ENCODE data around the gene FANCF.

FANCF gene

DNA sequence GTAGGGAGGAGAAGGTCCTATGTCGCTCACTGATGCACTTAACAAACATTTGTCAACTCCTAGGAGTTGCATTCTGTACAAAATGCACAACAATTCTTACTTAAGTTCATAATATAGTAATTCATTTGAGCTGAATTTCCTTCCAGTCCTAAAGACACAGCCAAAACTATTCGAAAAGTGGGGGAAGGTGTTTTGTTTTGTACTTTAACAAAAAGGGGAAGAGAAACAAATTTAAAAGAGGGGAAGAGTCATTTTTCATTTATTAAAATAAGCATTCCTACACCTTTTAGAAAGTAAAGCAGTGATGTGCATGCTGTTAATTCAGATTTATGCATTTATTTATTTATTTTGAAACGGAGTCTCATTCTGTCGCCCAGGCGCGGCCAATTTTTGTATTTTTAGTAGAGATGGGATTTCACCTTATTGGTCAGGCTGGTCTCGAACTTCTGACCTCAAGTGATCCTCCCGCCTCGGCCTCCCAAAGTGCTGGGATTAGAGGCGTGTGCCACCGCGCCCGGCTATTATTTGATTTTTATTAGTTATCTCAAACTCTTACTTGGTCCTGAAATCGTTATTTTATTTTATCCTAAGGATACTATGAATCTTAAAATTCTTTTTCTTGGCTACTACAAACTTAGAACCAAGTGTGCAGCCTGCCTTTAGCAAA is 1.1 kb upstream of the FANCF start:
- POLR2A ChIA-PET: no interaction called here
- no peak for DNase-seq (ENCODE audit: extremely low spot score)
- no peak for TF ChIP-seq FOXK2 (IDR thresholded peaks at IDR 0.05)
- TF ChIP-seq ARNT (IDR thresholded peaks at IDR 0.05): no peak
- TF ChIP-seq HDGF (IDR thresholded peaks at IDR 0.05; ENCODE audit: borderline replicate concordance): no peak
- TF ChIP-seq BHLHE40 (IDR thresholded peaks at IDR 0.05; ENCODE audit: borderline replicate concordance): no peak
- TF ChIP-seq NFRKB (IDR thresholded peaks at IDR 0.05): no peak
- no peak for TF ChIP-seq SUZ12 (IDR thresholded peaks at IDR 0.05)
- TF ChIP-seq SP1 (IDR thresholded peaks at IDR 0.05): no peak
- TF ChIP-seq ELF4 (IDR thresholded peaks at IDR 0.05): no peak
- no peak for TF ChIP-seq LEF1 (IDR thresholded peaks at IDR 0.05; ENCODE audit: borderline replicate concordance)
- CTCF ChIA-PET: no interaction called here

- CTCF ChIA-PET: no interaction called here
- TF ChIP-seq BHLHE40 (IDR thresholded peaks at IDR 0.05; ENCODE audit: borderline replicate concordance) (no peak), ZNF384 (IDR thresholded peaks at IDR 0.05) (no peak), FOXK2 (IDR thresholded peaks at IDR 0.05) (no peak), FOXM1 (IDR thresholded peaks at IDR 0.05; ENCODE audit: borderline replicate concordance) (no peak), CTBP1 (IDR thresholded peaks at IDR 0.05; ENCODE audit: borderline replicate concordance) (no peak), HDGF (IDR thresholded peaks at IDR 0.05; ENCODE audit: borderline replicate concordance) (no peak), ARNT (IDR thresholded peaks at IDR 0.05) (no peak), LEF1 (IDR thresholded peaks at IDR 0.05; ENCODE audit: borderline replicate concordance) (no peak), NFRKB (IDR thresholded peaks at IDR 0.05) (no peak), L3MBTL2 (conservative IDR thresholded peaks at IDR 0.05) (no peak), FOXA1 (IDR thresholded peaks at IDR 0.05) (no peak), TARDBP (IDR thresholded peaks at IDR 0.05) (no peak), SUZ12 (IDR thresholded peaks at IDR 0.05) (no peak)
- POLR2A ChIA-PET: interaction anchor here (1.2 kb wide), 1 partner anchor 204 kb away, joined by 3 read pairs; no protein-coding TSS in a partner anchor
- DNase-seq (ENCODE audit: extremely low spot score): no peak
Observed at GRCh38 chr11:22624742-22625447, 728 bp downstream of the FANCF start.

DNA sequence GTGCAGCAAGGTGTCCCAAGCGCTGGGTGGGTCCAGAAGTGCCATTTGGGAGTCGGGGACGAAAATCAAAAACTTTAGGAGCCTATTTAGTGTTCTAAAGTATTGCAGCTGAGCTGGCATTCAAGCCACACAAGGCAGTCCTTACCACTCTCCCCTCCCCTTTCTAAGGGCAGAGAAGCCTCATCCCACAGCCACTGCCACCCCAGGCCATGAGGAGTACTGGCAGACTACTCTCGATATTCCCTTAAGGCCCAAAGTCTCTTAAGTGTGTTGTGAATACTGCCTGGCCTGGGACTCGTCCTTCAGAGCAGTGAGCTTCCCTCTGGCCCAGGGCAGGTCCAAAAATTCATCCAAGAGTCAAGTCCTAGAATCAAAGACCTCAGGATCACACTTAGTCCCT is 7.8 kb downstream of the FANCF start:
- CTCF ChIA-PET: no interaction called here
- POLR2A ChIA-PET: no interaction called here
- TF ChIP-seq NFRKB (IDR thresholded peaks at IDR 0.05) (no peak), BHLHE40 (IDR thresholded peaks at IDR 0.05; ENCODE audit: borderline replicate concordance) (no peak), SP1 (IDR thresholded peaks at IDR 0.05) (no peak), L3MBTL2 (conservative IDR thresholded peaks at IDR 0.05) (no peak), HDGF (IDR thresholded peaks at IDR 0.05; ENCODE audit: borderline replicate concordance) (no peak), TARDBP (IDR thresholded peaks at IDR 0.05) (no peak), ARNT (IDR thresholded peaks at IDR 0.05) (no peak), FOXA1 (IDR thresholded peaks at IDR 0.05) (no peak), CTBP1 (IDR thresholded peaks at IDR 0.05; ENCODE audit: borderline replicate concordance) (no peak), ELF4 (IDR thresholded peaks at IDR 0.05) (no peak), SUZ12 (IDR thresholded peaks at IDR 0.05) (no peak), FOXM1 (IDR thresholded peaks at IDR 0.05; ENCODE audit: borderline replicate concordance) (no peak), ZNF384 (IDR thresholded peaks at IDR 0.05) (no peak), PKNOX1 (IDR thresholded peaks at IDR 0.05) (no peak), FOXK2 (IDR thresholded peaks at IDR 0.05) (no peak), LEF1 (IDR thresholded peaks at IDR 0.05; ENCODE audit: borderline replicate concordance) (no peak)
- DNase-seq (ENCODE audit: extremely low spot score): no peak

DNA sequence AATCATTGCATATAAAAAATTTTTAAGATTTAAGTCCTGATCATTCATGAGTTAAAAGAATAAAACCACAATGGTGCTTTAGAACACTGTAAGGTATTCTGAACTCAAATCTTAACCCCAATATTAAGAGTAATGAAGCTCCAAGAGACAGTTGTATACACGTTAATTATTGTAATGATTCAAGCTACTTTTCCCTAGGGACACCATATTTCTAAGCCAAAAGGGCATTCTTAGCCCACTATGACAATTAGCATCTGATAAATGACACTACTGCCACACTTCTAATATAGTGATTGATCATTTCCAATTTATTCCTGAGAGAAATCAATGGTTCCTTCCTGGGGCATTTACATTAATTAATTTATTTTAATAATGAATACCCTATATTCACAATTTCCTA is 21.7 kb downstream of the FANCF start:
- no peak for DNase-seq (ENCODE audit: extremely low spot score)
- TF ChIP-seq BHLHE40 (IDR thresholded peaks at IDR 0.05; ENCODE audit: borderline replicate concordance) (no peak), TARDBP (IDR thresholded peaks at IDR 0.05) (no peak)
- ChIA-PET POLR2A (no interaction called here), CTCF (no interaction called here)

GRCh38 chr11:22602504-22602903 is 23.1 kb downstream of the FANCF start:
- DNase-seq (ENCODE audit: extremely low spot score): no peak
- POLR2A ChIA-PET: no interaction called here
- TF ChIP-seq CTBP1 (IDR thresholded peaks at IDR 0.05; ENCODE audit: borderline replicate concordance) (no peak), SUZ12 (IDR thresholded peaks at IDR 0.05) (no peak), HDGF (IDR thresholded peaks at IDR 0.05; ENCODE audit: borderline replicate concordance) (no peak), ARNT (IDR thresholded peaks at IDR 0.05) (no peak), SP1 (IDR thresholded peaks at IDR 0.05) (no peak), FOXA1 (IDR thresholded peaks at IDR 0.05) (no peak), LEF1 (IDR thresholded peaks at IDR 0.05; ENCODE audit: borderline replicate concordance) (no peak), TARDBP (IDR thresholded peaks at IDR 0.05) (no peak), FOXM1 (IDR thresholded peaks at IDR 0.05; ENCODE audit: borderline replicate concordance) (no peak), BHLHE40 (IDR thresholded peaks at IDR 0.05; ENCODE audit: borderline replicate concordance) (no peak), PKNOX1 (IDR thresholded peaks at IDR 0.05) (no peak), L3MBTL2 (conservative IDR thresholded peaks at IDR 0.05) (no peak), ZNF384 (IDR thresholded peaks at IDR 0.05) (no peak), FOXK2 (IDR thresholded peaks at IDR 0.05) (no peak), ELF4 (IDR thresholded peaks at IDR 0.05) (no peak), NFRKB (IDR thresholded peaks at IDR 0.05) (no peak)
- CTCF ChIA-PET: no interaction called here

GRCh38 chr11:22599458-22599857 is 26.2 kb downstream of the FANCF start:
- no peak for DNase-seq (ENCODE audit: extremely low spot score)
- ChIA-PET POLR2A (no interaction called here), CTCF (no interaction called here)
- TF ChIP-seq SUZ12 (IDR thresholded peaks at IDR 0.05) (no peak), L3MBTL2 (conservative IDR thresholded peaks at IDR 0.05) (no peak), LEF1 (IDR thresholded peaks at IDR 0.05; ENCODE audit: borderline replicate concordance) (no peak), ARNT (IDR thresholded peaks at IDR 0.05) (no peak), CTBP1 (IDR thresholded peaks at IDR 0.05; ENCODE audit: borderline replicate concordance) (no peak), FOXK2 (IDR thresholded peaks at IDR 0.05) (no peak), FOXA1 (IDR thresholded peaks at IDR 0.05) (no peak), TARDBP (IDR thresholded peaks at IDR 0.05) (no peak), ZNF384 (IDR thresholded peaks at IDR 0.05) (no peak), HDGF (IDR thresholded peaks at IDR 0.05; ENCODE audit: borderline replicate concordance) (no peak)

All from HEK293T (cell line).